Thoracic aorta (tissue), 2 donors: ENCODE results near the gene PARVA. TPM values are rescaled to one million over a fixed set of nuclear protein-coding genes. Genes with fewer than 3 reads are reported as not detected.

Experiments
- ATAC-seq: fragments of 150-250 bp; one replicate; pipeline ENCODE4 v1.8.0; 2017; ENCODE audit warnings: low read depth; ENCODE audit not compliant: insufficient number of reproducible peaks, low FRiP score
- DNase-seq: peaks from one replicate; pipeline ENCODE4 v3.0.0-alpha.2; 2020; ENCODE audit warnings: low spot score
- H3K27ac ChIP-seq, 2 donors: fragments of 200-600 bp; sonication (generic); 1 replicate in 1 of 2; 2 replicates in 1 of 2; pipeline ENCODE4 v1.5.1; 2016; ENCODE audit warnings: mild to moderate bottlenecking in 2 of 2, moderate library complexity in 2 of 2
- H3K27me3 ChIP-seq: fragments of 200-600 bp; sonication (generic); replicated peaks from 2 replicates; pipeline ENCODE4 v1.6.0; 2016; ENCODE audit warnings: mild to moderate bottlenecking; ENCODE audit not compliant: insufficient read depth
- H3K36me3 ChIP-seq: fragments of 200-600 bp; sonication (generic); one replicate; pipeline ENCODE4 v1.5.1; 2016
- H3K4me1 ChIP-seq, 2 donors: fragments of 200-600 bp; sonication (generic); 1 replicate in 1 of 2; 2 replicates in 1 of 2; pipeline versions ENCODE4 v1.5.1 to v1.6.0; 2016; ENCODE audit warnings: low read depth in 2 of 2, mild to moderate bottlenecking in 1 of 2; ENCODE audit not compliant: control insufficient read depth in 1 of 2
- H3K4me3 ChIP-seq: fragments of 200-600 bp; sonication (generic); 2 replicates; pipeline ENCODE4 v1.5.1; 2016; ENCODE audit warnings: mild to moderate bottlenecking
- H3K9me3 ChIP-seq: fragments of 200-600 bp; sonication (generic); 2 replicates; pipeline ENCODE4 v1.5.1; 2016
- CTCF ChIP-seq: fragments of 200-600 bp; sonication (generic); IDR thresholded peaks from one replicate; pipeline ENCODE4 v1.5.1; 2019; ENCODE audit warnings: antibody characterized with exemption
- total RNA-seq, 2 donors: library from RNA; depleted of rRNA; stranded (reverse); fragments of >200 nt; gene quantifications; one replicate each; pipeline versions ENCODE4 v1.1.0 to v1.2.3, GENCODE V29; 2016

Gene PARVA
- total RNA-seq, 2 donors from 2014 or later = 96.7 to 99.7 TPM

- no peak for DNase-seq
- TF ChIP-seq CTCF = no peak
- peak overlapping the region; percentile 79 to 86 for H3K27ac ChIP-seq
- no peaks in the 10 kb centered on the region for H3K36me3 ChIP-seq
- no peaks in the 10 kb centered on the region for H3K27me3 ChIP-seq
- H3K4me1 ChIP-seq = peaks cover 49 to 86% of the 10 kb centered on the region in 2 donors
- peak overlapping the region; percentile 31 for H3K4me3 ChIP-seq
- no peaks in the 10 kb centered on the region for H3K9me3 ChIP-seq
- ATAC-seq = no peak
These were observed 36.0 kb downstream of the PARVA start for GRCh38 chr11:12413141-12414052.

- no peaks in the 10 kb centered on the region for H3K27me3 ChIP-seq
- peaks cover 49 to 77% of the 10 kb centered on the region in 2 donors for H3K4me1 ChIP-seq
- no peak overlapping the region for H3K4me3 ChIP-seq
- H3K9me3 ChIP-seq = no peaks in the 10 kb centered on the region
- DNase-seq (no peak), ATAC-seq (no peak)
- H3K27ac ChIP-seq = peak overlapping the region in 1 of 2 donors; percentile 86
- TF ChIP-seq CTCF = no peak
- no peaks in the 10 kb centered on the region for H3K36me3 ChIP-seq
These were observed 37.2 kb downstream of the PARVA start for GRCh38 chr11:12414611-12415010.

GRCh38 chr11:12415342-12415966, 38.1 kb downstream of the PARVA start:
- Histone ChIP-seq H3K4me3 (no peak overlapping the region), H3K9me3 (no peaks in the 10 kb centered on the region), H3K4me1 (peaks cover 42 to 68% of the 10 kb centered on the region in 2 donors), H3K27ac (no peak overlapping the region), H3K36me3 (no peaks in the 10 kb centered on the region), H3K27me3 (no peaks in the 10 kb centered on the region)
- DNase-seq = no peak
- no peak for ATAC-seq
- no peak for TF ChIP-seq CTCF

GRCh38 chr11:12416552-12416951, 39.2 kb downstream of the PARVA start:
- no peaks in the 10 kb centered on the region for H3K27me3 ChIP-seq
- peak overlapping the region in 1 of 2 donors; percentile 9 for H3K27ac ChIP-seq
- H3K4me3 ChIP-seq = no peak overlapping the region
- no peak for TF ChIP-seq CTCF
- no peaks in the 10 kb centered on the region for H3K36me3 ChIP-seq
- H3K4me1 ChIP-seq = peaks cover 34 to 57% of the 10 kb centered on the region in 2 donors
- no peak for DNase-seq
- no peaks in the 10 kb centered on the region for H3K9me3 ChIP-seq
- ATAC-seq = no peak
